ENCODE measurements around the gene ADARB2. TPM values are rescaled to one million over a fixed set of nuclear protein-coding genes. Genes with fewer than 3 reads are reported as not detected.

The ADARB2 gene
- total and polyA plus RNA-seq, 2 experiments from 2014 or later = 1.6 to 3.1 TPM

GRCh38 chr10:1644191-1644711 is 93.1 kb downstream of the ADARB2 start:
- Histone ChIP-seq H3K9me3 (ENCODE audit: low read depth) (no peaks in the 10 kb centered on the region), H3K36me3 (no peaks in the 10 kb centered on the region), H3K27me3 (no peaks in the 10 kb centered on the region), H3K4me1 (ENCODE audit: low read depth) (no peaks in the 10 kb centered on the region), H3K27ac (no peak overlapping the region), H3K4me3 (no peak overlapping the region)
- DNase-seq (ENCODE audit: low read depth in 1 of 2, low spot score in 1 of 2) = no peak
- no peak for TF ChIP-seq CTCF (IDR thresholded peaks at IDR 0.05; ENCODE audit: low read depth, low read length)

GRCh38 chr10:1643908-1644179 is 93.5 kb downstream of the ADARB2 start:
- H3K4me3 ChIP-seq = no peak overlapping the region
- H3K9me3 ChIP-seq (ENCODE audit: low read depth) = no peaks in the 10 kb centered on the region
- no peaks in the 10 kb centered on the region for H3K4me1 ChIP-seq (ENCODE audit: low read depth)
- TF ChIP-seq CTCF (IDR thresholded peaks at IDR 0.05; ENCODE audit: low read depth, low read length) = no peak
- no peak overlapping the region for H3K27ac ChIP-seq
- DNase-seq (ENCODE audit: low read depth in 1 of 2, low spot score in 1 of 2) = no peak
- no peaks in the 10 kb centered on the region for H3K36me3 ChIP-seq
- no peaks in the 10 kb centered on the region for H3K27me3 ChIP-seq

- H3K9me3 ChIP-seq (ENCODE audit: low read depth) = no peaks in the 10 kb centered on the region
- no peaks in the 10 kb centered on the region for H3K36me3 ChIP-seq
- H3K4me1 ChIP-seq (ENCODE audit: low read depth) = no peaks in the 10 kb centered on the region
- DNase-seq (ENCODE audit: low read depth in 1 of 2, low spot score in 1 of 2) = peak in 1 of 2 donors; percentile 89
- no peaks in the 10 kb centered on the region for H3K27me3 ChIP-seq
- H3K27ac ChIP-seq = no peak overlapping the region
- no peak for TF ChIP-seq CTCF (IDR thresholded peaks at IDR 0.05; ENCODE audit: low read depth, low read length)
- no peak overlapping the region for H3K4me3 ChIP-seq
Measured at GRCh38 chr10:1643161-1643907, 94.0 kb downstream of the ADARB2 start.

GRCh38 chr10:1642600-1643160 is 94.6 kb downstream of the ADARB2 start:
- no peaks in the 10 kb centered on the region for H3K4me1 ChIP-seq (ENCODE audit: low read depth)
- H3K27me3 ChIP-seq = no peaks in the 10 kb centered on the region
- no peaks in the 10 kb centered on the region for H3K36me3 ChIP-seq
- no peak overlapping the region for H3K27ac ChIP-seq
- no peak for TF ChIP-seq CTCF (IDR thresholded peaks at IDR 0.05; ENCODE audit: low read depth, low read length)
- H3K9me3 ChIP-seq (ENCODE audit: low read depth) = no peaks in the 10 kb centered on the region
- no peak for DNase-seq (ENCODE audit: low read depth in 1 of 2, low spot score in 1 of 2)
- no peak overlapping the region for H3K4me3 ChIP-seq

- DNase-seq (ENCODE audit: low read depth in 1 of 2, low spot score in 1 of 2) = no peak
- Histone ChIP-seq H3K27ac (no peak overlapping the region), H3K4me3 (no peak overlapping the region), H3K4me1 (ENCODE audit: low read depth) (no peaks in the 10 kb centered on the region), H3K9me3 (ENCODE audit: low read depth) (no peaks in the 10 kb centered on the region), H3K27me3 (no peaks in the 10 kb centered on the region), H3K36me3 (no peaks in the 10 kb centered on the region)
- TF ChIP-seq CTCF (IDR thresholded peaks at IDR 0.05; ENCODE audit: low read depth, low read length) = no peak
Measured at GRCh38 chr10:1641402-1641801, 95.9 kb downstream of the ADARB2 start.
